GM18505 (cell line): ENCODE data around the gene THAP4.

ENCODE experiments used
- ATAC-seq: cut with Tn5 transposase; IDR thresholded peaks from one replicate; pipeline ENCODE4 v1.9.1; 2021; ENCODE audit not compliant: unreplicated experiment
- POLR2A ChIP-seq: IDR thresholded peaks from 4 replicates; pipeline ENCODE4 v1.6.1; 2011; ENCODE audit warnings: borderline replicate concordance; ENCODE audit not compliant: insufficient read depth, insufficient read length; ENCODE audit errors: extremely low read depth

The THAP4 gene

DNA sequence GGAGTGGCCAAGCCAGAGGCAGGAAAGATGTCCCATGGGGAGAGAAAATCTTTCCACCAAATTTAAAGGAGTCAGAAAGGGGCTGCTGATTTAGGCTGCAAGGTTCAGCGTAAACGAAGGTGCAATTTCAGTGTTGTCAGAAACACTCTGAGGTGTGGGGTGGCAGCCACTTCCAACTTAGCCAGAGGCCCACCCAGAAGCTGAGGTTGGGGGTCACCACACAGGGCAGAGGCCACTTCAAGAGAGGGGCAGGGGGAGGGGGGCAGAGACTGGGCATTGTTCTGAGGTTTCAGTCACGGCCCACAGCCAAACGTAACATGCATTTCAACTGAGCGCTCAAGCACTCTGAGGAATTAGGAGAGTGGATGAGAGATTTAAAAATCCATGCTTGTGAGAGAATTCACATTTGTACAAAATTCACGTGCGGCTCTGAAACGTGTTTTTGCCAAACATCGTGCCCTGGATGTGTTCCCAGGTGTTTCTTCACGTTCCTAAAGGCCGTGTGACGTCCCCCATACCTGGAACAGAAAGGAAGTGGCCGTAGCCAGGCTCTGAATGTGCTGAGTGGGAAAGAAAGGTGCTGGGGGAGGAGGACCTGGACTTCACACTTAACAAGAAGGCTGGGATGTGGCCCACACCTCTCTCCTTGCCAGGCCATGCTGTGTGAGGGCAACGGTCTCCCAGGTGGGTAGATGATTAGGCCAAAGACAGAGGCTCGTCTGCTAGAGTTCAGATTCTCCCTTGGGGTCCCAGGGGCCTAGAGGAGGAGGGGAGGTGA lies 97.9 kb downstream of the THAP4 start:
- ATAC-seq: no peak
- no peak for TF ChIP-seq POLR2A

DNA sequence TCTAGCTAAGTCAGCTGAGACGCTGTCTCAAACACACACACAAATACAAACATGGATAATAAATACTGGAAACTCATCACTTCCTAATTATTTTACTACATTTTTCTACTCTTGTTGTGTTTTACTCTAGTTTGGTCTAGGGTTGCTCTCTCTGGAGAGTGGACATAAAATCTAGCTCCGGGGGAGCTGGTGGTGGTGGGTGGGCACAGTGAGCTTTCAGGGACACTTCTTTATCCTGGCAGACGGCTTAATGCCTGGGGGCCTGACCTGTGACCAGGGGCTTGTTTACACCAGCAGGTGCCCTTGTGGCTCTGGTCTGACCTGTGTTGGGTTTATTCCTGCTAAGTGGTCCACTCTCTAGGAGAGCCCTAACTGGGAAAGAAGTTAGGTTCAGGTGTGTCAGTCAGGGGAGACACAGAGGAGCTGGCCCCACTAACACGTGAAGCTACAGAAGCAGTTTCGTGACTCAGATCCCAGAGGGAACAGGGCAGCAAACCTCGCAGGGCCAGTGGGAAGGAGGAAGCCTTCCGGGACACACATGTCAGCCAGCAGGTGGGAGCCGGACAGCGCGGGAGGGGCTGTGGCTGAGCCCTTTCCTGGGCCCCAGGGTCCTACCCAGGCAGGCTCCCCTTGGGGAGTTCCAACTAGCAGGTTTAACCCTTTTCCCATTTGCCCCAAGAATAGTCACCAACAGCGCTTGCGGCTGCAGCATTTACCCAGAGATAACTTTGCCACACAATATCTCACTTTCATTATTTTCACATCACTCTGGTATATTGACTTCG lies 100.9 kb downstream of the THAP4 start:
- no peak for TF ChIP-seq POLR2A
- no peak for ATAC-seq

DNA sequence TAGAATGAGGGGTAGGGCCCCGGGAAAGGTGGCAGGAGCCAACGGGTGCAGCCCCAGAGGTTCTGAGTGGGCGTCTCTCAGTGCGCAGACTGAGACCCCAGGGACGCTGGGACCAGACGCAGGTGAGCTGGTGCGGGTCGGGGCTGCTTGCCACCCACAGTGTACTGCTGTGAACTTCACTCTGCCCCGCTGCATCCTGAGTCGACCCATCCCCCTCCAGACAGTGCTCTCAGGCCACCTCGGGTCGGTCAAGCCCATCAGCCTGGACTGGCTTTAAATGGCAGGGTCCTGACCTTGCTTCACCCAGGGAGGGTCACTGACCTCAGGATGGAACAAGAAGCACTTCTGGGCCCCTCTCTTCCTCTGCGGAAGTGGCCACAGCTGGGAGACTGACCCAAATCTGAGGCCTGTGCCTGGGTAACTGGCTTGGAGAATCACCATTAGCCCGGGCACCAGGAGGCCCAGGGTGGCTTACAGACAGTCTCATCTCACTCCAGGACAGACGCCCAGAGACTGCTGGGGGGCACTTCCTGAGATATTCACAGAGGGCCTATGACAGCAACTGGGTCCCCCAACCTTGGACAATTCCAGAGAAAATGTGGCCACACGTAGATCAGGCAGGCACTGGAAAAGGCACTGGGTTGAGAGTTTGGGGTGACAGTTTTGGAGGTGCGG lies 102.1 kb downstream of the THAP4 start:
- TF ChIP-seq POLR2A: no peak

More for the DNA sequence above, 102.1 kb downstream of the THAP4 start:
- ATAC-seq: no peak
